Islet of Langerhans (tissue), 1 donor: ENCODE measurements around the gene OR2V2.
"Not testable (repeated sequence)": the region's sequence is repeated elsewhere in the genome, so short reads cannot be mapped to it uniquely, and the experiment has no call there.

Experiments
- FAIRE-seq: peaks from one replicate; lab custom pipeline; 2011; peaks lifted over from hg19 to GRCh38; lab: Jason Lieb, UNC

The OR2V2 gene

GRCh38 chr5:181169459-181170236 is 22.3 kb downstream of the OR2V2 start:
- not testable (repeated sequence) for FAIRE-seq

GRCh38 chr5:181170237-181170825 is 22.9 kb downstream of the OR2V2 start:
- FAIRE-seq: no peak

- FAIRE-seq: no peak
Measured at GRCh38 chr5:181170996-181171395, 23.6 kb downstream of the OR2V2 start.

GRCh38 chr5:181171782-181172181 is 24.4 kb downstream of the OR2V2 start:
- FAIRE-seq: no peak

GRCh38 chr5:181173027-181173419 is 25.6 kb downstream of the OR2V2 start:
- no peak for FAIRE-seq

GRCh38 chr5:181173420-181174342 is 26.3 kb downstream of the OR2V2 start:
- no peak for FAIRE-seq

GRCh38 chr5:181176254-181176952 is 29.0 kb downstream of the OR2V2 start:
- FAIRE-seq: no peak

GRCh38 chr5:181177559-181177958 is 30.2 kb downstream of the OR2V2 start:
- FAIRE-seq: not testable (repeated sequence)

- no peak for FAIRE-seq
Measured at GRCh38 chr5:181181650-181182565, 34.5 kb downstream of the OR2V2 start.

- no peak for FAIRE-seq
Measured at GRCh38 chr5:181182651-181183050, 35.3 kb downstream of the OR2V2 start.

GRCh38 chr5:181184845-181185216 is 37.4 kb downstream of the OR2V2 start:
- no peak for FAIRE-seq

GRCh38 chr5:181185560-181185959 is 38.2 kb downstream of the OR2V2 start:
- no peak for FAIRE-seq

- no peak for FAIRE-seq
Measured at GRCh38 chr5:181186022-181186421, 38.6 kb downstream of the OR2V2 start.

- FAIRE-seq: no peak
Measured at GRCh38 chr5:181186986-181187499, 39.7 kb downstream of the OR2V2 start.

- no peak for FAIRE-seq
Measured at GRCh38 chr5:181187500-181188213, 40.3 kb downstream of the OR2V2 start.

GRCh38 chr5:181188700-181189362 is 41.4 kb downstream of the OR2V2 start:
- FAIRE-seq: no peak

- no peak for FAIRE-seq
Measured at GRCh38 chr5:181189363-181189961, 42.1 kb downstream of the OR2V2 start.

- no peak for FAIRE-seq
Measured at GRCh38 chr5:181189962-181190710, 42.8 kb downstream of the OR2V2 start.
